Right atrium auricular region (tissue), 2 donors: ENCODE data around the gene AURKA. TPM values are rescaled to one million over a fixed set of nuclear protein-coding genes. Genes with fewer than 3 reads are reported as not detected.
"Not testable (repeated sequence)": the region's sequence is repeated elsewhere in the genome, so short reads cannot be mapped to it uniquely, and the experiment has no call there.

Source experiments
- DNase-seq: peaks from one replicate; pipeline ENCODE4 v3.0.0-alpha.2; 2019; ENCODE audit warnings: low spot score
- H3K27ac ChIP-seq, 2 donors: fragments of 200-600 bp; sonication (generic); 1 replicate in 1 of 2; 2 replicates in 1 of 2; pipeline ENCODE4 v1.5.1; 2016 to 2019
- H3K27me3 ChIP-seq, 2 donors: fragments of 200-600 bp; sonication (generic); one replicate each; pipeline versions ENCODE4 v1.5.1 to v1.6.0; 2017 to 2019
- H3K36me3 ChIP-seq: fragments of 200-600 bp; sonication (generic); one replicate; pipeline ENCODE4 v1.5.1; 2016
- H3K4me1 ChIP-seq, 2 donors: fragments of 200-600 bp; sonication (generic); one replicate each; pipeline versions ENCODE4 v1.5.1 to v1.6.0; 2017 to 2019
- H3K4me3 ChIP-seq, 2 donors: fragments of 200-600 bp; sonication (generic); 1 replicate in 1 of 2; 2 replicates in 1 of 2; pipeline ENCODE4 v1.5.1; 2017 to 2019; ENCODE audit warnings: mild to moderate bottlenecking in 1 of 2, moderate library complexity in 1 of 2
- H3K9me3 ChIP-seq, 2 donors: fragments of 200-600 bp; sonication (generic); one replicate each; pipeline ENCODE4 v1.5.1; 2019
- total RNA-seq, 2 donors: library from RNA; depleted of rRNA; stranded (reverse); fragments of >200 nt; gene quantifications; one replicate each; pipeline ENCODE4 v1.1.0, GENCODE V29; 2016
- TF ChIP-seq, protein P1 (sequence below), 2 donors: fragments of 200-600 bp; sonication (generic); IDR thresholded peaks; one replicate each; pipeline ENCODE4 v1.5.1; 2019; ENCODE audit warnings: antibody characterized with exemption in 2 of 2

AURKA gene
- total RNA-seq, 2 donors from 2014 or later, result 2.0 to 7.6 TPM

DNA sequence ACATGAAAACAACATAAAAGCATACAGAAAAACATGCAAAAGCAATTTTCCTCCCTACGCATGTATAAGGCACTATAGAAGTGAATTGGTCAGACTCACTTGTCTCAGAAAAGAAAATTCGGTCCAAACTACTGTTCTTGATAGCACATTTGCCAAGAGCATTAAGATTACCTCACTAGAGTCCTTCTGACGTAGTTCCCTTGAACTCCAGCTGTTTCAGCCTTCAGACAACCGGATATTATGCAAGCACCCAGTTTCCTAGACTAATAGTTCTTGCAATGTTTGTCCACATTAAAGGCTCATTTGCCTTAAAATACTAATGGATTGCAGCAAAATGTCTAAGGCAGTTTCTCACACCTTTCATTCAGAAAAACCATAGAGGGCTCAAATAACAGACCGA is 17.5 kb upstream of the AURKA start:
- TF ChIP-seq, protein P1, sequence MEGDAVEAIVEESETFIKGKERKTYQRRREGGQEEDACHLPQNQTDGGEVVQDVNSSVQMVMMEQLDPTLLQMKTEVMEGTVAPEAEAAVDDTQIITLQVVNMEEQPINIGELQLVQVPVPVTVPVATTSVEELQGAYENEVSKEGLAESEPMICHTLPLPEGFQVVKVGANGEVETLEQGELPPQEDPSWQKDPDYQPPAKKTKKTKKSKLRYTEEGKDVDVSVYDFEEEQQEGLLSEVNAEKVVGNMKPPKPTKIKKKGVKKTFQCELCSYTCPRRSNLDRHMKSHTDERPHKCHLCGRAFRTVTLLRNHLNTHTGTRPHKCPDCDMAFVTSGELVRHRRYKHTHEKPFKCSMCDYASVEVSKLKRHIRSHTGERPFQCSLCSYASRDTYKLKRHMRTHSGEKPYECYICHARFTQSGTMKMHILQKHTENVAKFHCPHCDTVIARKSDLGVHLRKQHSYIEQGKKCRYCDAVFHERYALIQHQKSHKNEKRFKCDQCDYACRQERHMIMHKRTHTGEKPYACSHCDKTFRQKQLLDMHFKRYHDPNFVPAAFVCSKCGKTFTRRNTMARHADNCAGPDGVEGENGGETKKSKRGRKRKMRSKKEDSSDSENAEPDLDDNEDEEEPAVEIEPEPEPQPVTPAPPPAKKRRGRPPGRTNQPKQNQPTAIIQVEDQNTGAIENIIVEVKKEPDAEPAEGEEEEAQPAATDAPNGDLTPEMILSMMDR (IDR thresholded peaks at IDR 0.05), result no peak
- H3K27ac ChIP-seq, result peak overlapping the region in 1 of 2 donors; percentile 19
- peaks cover 31% of the 10 kb centered on the region for H3K36me3 ChIP-seq
- H3K4me1 ChIP-seq, result peaks cover 0 to 22% of the 10 kb centered on the region in 2 donors
- DNase-seq, result no peak
- H3K27me3 ChIP-seq, result no peaks in the 10 kb centered on the region
- no peaks in the 10 kb centered on the region for H3K9me3 ChIP-seq
- H3K4me3 ChIP-seq, result no peak overlapping the region

DNA sequence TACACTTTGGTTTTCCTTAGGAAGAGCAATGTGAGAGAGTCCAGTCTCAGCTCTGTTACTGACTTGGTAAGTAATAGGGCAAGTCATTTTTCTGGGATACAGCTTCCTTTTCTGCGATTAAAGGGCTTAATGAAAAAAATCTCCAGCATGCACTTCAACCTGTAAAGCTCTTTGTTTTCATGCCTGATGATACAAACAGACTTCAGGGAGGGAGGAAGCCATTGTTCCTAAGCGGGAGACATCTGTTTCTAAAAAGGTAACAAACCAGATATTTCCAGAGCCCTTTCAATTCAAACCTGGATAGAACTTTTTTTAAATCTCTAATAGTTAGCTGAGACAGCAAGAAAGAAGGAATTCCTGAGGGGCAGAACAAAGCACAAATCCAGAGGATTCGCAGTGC is 14.9 kb upstream of the AURKA start:
- Histone ChIP-seq H3K4me1 (peaks cover 0 to 14% of the 10 kb centered on the region in 2 donors), H3K27ac (peak overlapping the region; percentile 36 to 58), H3K27me3 (no peaks in the 10 kb centered on the region), H3K9me3 (no peaks in the 10 kb centered on the region), H3K36me3 (peaks cover 53% of the 10 kb centered on the region), H3K4me3 (no peak overlapping the region)
- DNase-seq, result no peak
- TF ChIP-seq, protein P1 (IDR thresholded peaks at IDR 0.05), result no peak

DNA sequence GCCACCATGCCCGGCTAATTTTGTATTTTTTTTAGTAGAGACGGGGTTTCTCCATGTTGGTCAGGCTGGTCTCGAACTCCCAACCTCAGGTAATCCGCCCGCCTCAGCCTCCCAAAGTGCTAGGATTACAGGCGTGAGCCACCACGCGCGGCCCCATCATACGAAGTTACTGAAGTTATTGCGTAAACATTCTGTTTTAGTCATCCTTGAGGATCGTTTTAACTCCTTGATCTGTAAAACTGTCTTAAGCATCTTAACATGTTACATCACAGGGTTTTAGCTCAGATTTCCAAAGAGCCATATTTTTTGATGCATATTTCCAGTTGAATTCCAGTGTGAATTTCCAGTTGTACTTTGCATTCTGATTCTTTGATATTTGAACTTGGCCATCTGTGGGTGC is 13.3 kb upstream of the AURKA start:
- H3K4me1 ChIP-seq, DNase-seq, H3K4me3 ChIP-seq, H3K27ac ChIP-seq, H3K27me3 ChIP-seq, H3K9me3 ChIP-seq: not testable (repeated sequence)
- H3K36me3 ChIP-seq, result peaks cover 63% of the 10 kb centered on the region

DNA sequence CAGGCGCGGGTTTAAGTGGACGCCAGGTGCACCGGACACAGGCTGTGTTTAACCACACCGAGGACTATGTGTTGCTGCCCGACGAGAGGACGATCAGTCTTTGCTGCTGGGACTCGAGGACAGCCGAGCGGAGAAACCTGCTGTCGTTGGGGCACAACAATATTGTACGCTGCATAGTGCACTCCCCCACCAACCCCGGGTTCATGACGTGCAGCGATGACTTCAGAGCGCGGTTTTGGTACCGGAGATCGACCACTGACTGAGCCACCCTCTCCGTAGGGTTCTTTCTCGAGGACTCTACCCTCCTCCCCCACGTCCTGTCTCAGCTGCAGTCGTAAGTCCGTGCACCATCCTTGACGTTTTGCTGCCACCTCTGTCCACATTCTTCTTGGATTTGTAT is 11.4 kb upstream of the AURKA start:
- peaks cover 75% of the 10 kb centered on the region for H3K36me3 ChIP-seq

DNA sequence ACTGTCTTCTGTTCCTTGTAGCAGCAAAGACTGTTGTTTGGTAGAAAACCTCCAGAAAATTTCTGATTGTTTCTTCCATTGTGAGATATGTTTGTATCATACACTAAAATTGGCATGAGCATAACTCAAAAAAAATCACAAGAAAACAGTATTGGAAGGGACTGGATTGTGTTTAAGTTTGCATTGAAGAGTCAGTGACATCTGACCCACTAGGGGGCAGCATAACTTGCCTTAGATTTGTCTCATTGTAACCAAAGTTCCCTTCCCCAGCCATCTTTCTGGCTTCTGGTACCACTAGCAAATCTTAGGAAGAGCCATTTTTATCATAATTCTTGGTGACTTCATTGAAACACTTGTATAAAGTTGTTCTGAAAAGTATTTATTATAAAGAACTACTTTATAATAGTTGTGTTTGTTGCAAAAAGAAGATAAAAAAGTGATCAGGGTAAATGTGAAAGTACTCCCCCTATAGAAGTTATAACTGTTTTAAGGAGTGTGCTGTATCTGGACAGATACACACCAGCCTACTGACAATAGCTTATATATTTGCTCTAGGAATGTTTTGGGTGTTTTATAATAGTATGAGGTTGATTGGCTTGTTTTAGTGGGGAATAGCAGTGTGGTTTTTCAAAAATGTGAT is 8.1 kb upstream of the AURKA start:
- TF ChIP-seq, protein P1 (IDR thresholded peaks at IDR 0.05), result peak; percentile 51 to 85
- Histone ChIP-seq H3K4me1 (peaks cover 0 to 4% of the 10 kb centered on the region in 2 donors), H3K27me3 (no peaks in the 10 kb centered on the region), H3K27ac (no peak overlapping the region), H3K9me3 (no peaks in the 10 kb centered on the region), H3K36me3 (peaks cover 83% of the 10 kb centered on the region), H3K4me3 (no peak overlapping the region)
- DNase-seq, result peak; percentile 70

More for the DNA sequence above, 11.4 kb upstream of the AURKA start:
- Histone ChIP-seq H3K27ac (no peak overlapping the region), H3K9me3 (no peaks in the 10 kb centered on the region), H3K27me3 (no peaks in the 10 kb centered on the region), H3K4me3 (no peak overlapping the region), H3K4me1 (peaks cover 0 to 4% of the 10 kb centered on the region in 2 donors)
- no peak for DNase-seq
- TF ChIP-seq, protein P1 (IDR thresholded peaks at IDR 0.05), result no peak

DNA sequence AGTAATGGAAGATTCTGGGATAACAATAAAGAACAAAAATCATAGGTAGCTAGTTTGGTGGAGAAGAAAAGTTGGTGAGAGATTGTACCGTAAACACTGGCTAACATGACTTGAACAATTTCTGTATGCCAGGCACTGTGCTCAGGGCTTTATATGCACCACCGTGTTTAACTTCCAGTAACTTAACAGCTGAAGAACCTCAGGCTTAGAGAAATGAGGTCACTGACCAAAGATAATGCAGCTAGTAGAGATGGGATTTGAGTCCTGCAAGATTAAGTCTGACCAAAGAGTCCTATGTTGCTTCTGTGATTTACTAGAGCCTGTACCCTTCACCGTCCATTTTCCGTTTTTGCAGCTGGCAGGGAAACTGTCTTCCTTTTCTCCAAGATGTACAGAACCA is 3.2 kb upstream of the AURKA start:
- no peak for DNase-seq
- no peak overlapping the region for H3K27ac ChIP-seq
- no peaks in the 10 kb centered on the region for H3K9me3 ChIP-seq
- H3K4me1 ChIP-seq, result peaks cover 0 to 28% of the 10 kb centered on the region in 2 donors
- TF ChIP-seq, protein P1 (IDR thresholded peaks at IDR 0.05), result no peak
- peaks cover 46% of the 10 kb centered on the region for H3K36me3 ChIP-seq
- no peak overlapping the region for H3K4me3 ChIP-seq
- H3K27me3 ChIP-seq, result no peaks in the 10 kb centered on the region
